Measurements from ENCODE around the gene MYCBPAP. TPM values are rescaled to one million over a fixed set of nuclear protein-coding genes. Genes with fewer than 3 reads are reported as not detected.

Gene MYCBPAP
- total RNA-seq, 6 experiments from 2014 or later = 0.51 TPM; not detected in 5

DNA sequence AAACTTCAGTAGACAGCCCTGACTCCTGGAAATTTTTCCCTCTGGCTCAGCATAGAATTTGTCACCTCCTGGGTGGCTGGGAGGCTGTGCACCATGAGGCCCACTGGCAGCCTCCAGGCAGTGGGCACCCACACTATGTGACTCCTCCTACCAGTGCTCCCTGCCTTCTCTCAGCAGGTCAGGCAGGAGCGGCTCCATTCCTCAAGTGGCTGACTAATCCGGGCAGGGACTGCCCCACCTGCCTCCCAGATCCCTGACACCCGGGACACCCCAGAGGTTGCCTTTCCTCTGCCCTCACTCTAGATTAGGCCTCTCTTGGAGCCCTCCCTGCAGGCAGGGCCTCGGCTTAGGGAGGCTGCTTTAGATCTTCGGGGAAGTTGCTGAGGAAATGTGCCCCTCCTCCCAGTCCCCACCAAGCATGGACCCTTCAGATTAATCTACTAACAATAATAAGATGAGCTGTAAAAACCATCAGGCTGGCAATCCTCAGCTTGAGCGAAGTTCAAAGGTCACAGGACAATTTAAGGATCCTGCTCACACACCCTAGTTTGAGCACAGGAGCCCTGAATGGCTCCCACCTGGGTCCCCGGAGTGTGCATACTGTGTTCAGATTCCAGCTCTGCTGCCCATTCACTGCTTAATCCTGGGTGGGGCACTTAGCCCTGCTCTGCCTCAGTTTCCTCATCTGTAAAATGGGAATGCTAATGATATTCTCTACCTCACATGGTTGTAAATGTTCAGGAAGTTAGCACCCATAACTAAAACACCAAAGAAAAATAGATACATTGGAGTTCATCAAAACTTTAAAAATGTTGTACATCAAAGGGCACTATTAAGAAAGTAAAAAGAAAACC is 10.0 kb upstream of the MYCBPAP start:
- TF ChIP-seq, protein P1, sequence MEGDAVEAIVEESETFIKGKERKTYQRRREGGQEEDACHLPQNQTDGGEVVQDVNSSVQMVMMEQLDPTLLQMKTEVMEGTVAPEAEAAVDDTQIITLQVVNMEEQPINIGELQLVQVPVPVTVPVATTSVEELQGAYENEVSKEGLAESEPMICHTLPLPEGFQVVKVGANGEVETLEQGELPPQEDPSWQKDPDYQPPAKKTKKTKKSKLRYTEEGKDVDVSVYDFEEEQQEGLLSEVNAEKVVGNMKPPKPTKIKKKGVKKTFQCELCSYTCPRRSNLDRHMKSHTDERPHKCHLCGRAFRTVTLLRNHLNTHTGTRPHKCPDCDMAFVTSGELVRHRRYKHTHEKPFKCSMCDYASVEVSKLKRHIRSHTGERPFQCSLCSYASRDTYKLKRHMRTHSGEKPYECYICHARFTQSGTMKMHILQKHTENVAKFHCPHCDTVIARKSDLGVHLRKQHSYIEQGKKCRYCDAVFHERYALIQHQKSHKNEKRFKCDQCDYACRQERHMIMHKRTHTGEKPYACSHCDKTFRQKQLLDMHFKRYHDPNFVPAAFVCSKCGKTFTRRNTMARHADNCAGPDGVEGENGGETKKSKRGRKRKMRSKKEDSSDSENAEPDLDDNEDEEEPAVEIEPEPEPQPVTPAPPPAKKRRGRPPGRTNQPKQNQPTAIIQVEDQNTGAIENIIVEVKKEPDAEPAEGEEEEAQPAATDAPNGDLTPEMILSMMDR (IDR thresholded peaks at IDR 0.05) = no peak
- no peak for TF ChIP-seq POLR2A (IDR thresholded peaks at IDR 0.05)
- Histone ChIP-seq H3K4me1 (no peaks in the 10 kb centered on the region), H3K9me3 (no peaks in the 10 kb centered on the region), H3K36me3 (no peaks in the 10 kb centered on the region), H3K27me3 (no peaks in the 10 kb centered on the region), H3K27ac (no peak overlapping the region), H3K4me3 (no peak overlapping the region)
- intact Hi-C loops (cut with DNase I) = no loop called here
- 83% methylated on average over 2 of the region's 7 CpGs for WGBS (ENCODE audit: insufficient coverage, low coverage, low lambda C conversion rate, missing lambda C conversion rate)
- DNase-seq (no peak), ATAC-seq (peak in 1 of 4 donors; percentile 37)

DNA sequence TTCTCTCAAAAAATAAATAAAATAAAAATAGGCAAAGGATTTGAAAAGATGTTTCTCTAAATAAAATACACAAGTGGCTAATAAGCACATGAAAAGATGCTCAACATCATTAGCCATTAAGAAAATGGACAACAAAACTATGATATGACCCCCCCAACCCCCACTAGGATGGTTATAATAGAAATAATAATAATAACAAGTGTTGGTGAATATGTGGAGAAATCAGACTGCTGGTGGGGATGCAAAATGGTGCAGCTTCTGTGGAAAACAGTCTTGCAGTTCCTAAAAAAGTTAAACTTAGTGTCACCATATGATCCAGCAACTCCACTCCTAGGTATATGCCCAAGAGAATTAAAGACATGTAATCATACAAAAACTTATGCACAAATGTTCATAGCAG is 9.0 kb upstream of the MYCBPAP start:
- H3K4me1 ChIP-seq = no peaks in the 10 kb centered on the region
- no peak overlapping the region for H3K4me3 ChIP-seq
- intact Hi-C loops (cut with DNase I) = no loop called here
- H3K27me3 ChIP-seq = no peaks in the 10 kb centered on the region
- no peaks in the 10 kb centered on the region for H3K9me3 ChIP-seq
- no peaks in the 10 kb centered on the region for H3K36me3 ChIP-seq
- TF ChIP-seq, protein P1 (IDR thresholded peaks at IDR 0.05) = no peak
- no peak for TF ChIP-seq POLR2A (IDR thresholded peaks at IDR 0.05)
- no peak for ATAC-seq
- no peak for DNase-seq
- H3K27ac ChIP-seq = no peak overlapping the region

DNA sequence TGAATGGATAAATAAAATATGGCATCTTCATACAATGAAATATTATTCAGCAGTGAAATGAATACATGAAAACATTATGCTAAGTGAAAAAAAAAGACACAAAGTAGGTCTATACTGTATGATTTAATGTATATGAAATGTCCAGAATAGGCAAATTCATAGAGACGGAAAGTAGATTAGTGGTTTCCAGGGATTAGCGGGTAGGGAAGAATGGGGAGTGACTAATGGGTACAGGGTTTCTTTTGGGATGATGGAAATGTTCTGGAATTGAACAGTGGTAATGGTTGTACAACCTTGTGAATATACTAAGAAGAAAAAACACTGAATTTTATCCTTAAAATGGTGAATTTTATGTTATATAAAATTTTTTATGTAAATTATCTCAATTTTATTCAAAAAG is 8.5 kb upstream of the MYCBPAP start:
- no peak for DNase-seq
- no peaks in the 10 kb centered on the region for H3K36me3 ChIP-seq
- H3K9me3 ChIP-seq = no peaks in the 10 kb centered on the region
- WGBS (ENCODE audit: insufficient coverage, low coverage, low lambda C conversion rate, missing lambda C conversion rate) = 100% methylated on average over 2 of the region's 2 CpGs
- H3K4me3 ChIP-seq = no peak overlapping the region
- TF ChIP-seq POLR2A (IDR thresholded peaks at IDR 0.05) = no peak
- TF ChIP-seq, protein P1 (IDR thresholded peaks at IDR 0.05) = no peak
- H3K27me3 ChIP-seq = no peaks in the 10 kb centered on the region
- H3K4me1 ChIP-seq = no peaks in the 10 kb centered on the region
- no peak for ATAC-seq
- intact Hi-C loops (cut with DNase I) = no loop called here
- no peak overlapping the region for H3K27ac ChIP-seq

DNA sequence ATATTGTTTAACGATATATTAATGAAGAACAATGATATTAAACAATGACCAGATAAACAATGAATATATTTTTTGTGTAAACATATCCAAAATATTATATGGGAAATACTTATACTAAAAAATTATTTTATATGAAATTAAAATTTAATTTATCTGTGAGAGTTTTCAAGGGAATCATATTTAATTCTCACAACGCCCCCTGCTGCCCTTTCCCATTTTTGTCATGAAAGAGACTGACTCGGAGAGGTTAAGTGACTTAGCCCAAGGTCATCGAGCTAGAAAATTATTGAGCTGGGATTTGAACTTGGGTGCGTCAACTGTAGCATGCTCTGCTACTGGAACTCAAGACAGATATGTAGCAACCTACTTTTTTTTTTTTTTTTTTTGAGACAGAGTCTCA is 7.2 kb upstream of the MYCBPAP start:
- Histone ChIP-seq H3K27me3 (no peaks in the 10 kb centered on the region), H3K27ac (no peak overlapping the region), H3K36me3 (no peaks in the 10 kb centered on the region), H3K9me3 (no peaks in the 10 kb centered on the region), H3K4me1 (no peaks in the 10 kb centered on the region), H3K4me3 (no peak overlapping the region)
- TF ChIP-seq, protein P1 (IDR thresholded peaks at IDR 0.05) = peak; percentile 22 to 48 (median 35)
- TF ChIP-seq POLR2A (IDR thresholded peaks at IDR 0.05) = no peak
- intact Hi-C loops (cut with DNase I) = no loop called here
- peak; percentile 19 to 54 (median 40) for ATAC-seq
- DNase-seq = no peak
- WGBS (ENCODE audit: insufficient coverage, low coverage, low lambda C conversion rate, missing lambda C conversion rate) = 25% methylated on average over 5 of the region's 5 CpGs

Data from right lobe of liver (tissue), 6 donors.